ENCODE measurements around the gene BAK1. TPM values are rescaled to one million over a fixed set of nuclear protein-coding genes. Genes with fewer than 3 reads are reported as not detected.
"Not testable (repeated sequence)": the region's sequence is repeated elsewhere in the genome, so short reads cannot be mapped to it uniquely, and the experiment has no call there.

BAK1 gene
- total RNA-seq, 1 donor from 2014 or later = 10.6 TPM

- DNase-seq (ENCODE audit: low spot score) = no peak
Observed at GRCh38 chr6:33609019-33609418, 28.9 kb upstream of the BAK1 start.

- no peak for DNase-seq (ENCODE audit: low spot score)
Observed at GRCh38 chr6:33607784-33608161, 27.7 kb upstream of the BAK1 start.

GRCh38 chr6:33607126-33607783 lies 27.2 kb upstream of the BAK1 start:
- no peak for DNase-seq (ENCODE audit: low spot score)

- no peak for DNase-seq (ENCODE audit: low spot score)
Observed at GRCh38 chr6:33606642-33607041, 26.6 kb upstream of the BAK1 start.

- no peak for DNase-seq (ENCODE audit: low spot score)
Observed at GRCh38 chr6:33604941-33605854, 25.1 kb upstream of the BAK1 start.

- DNase-seq (ENCODE audit: low spot score) = no peak
Observed at GRCh38 chr6:33602180-33602579, 22.1 kb upstream of the BAK1 start.

GRCh38 chr6:33600761-33601160 lies 20.7 kb upstream of the BAK1 start:
- no peak for DNase-seq (ENCODE audit: low spot score)

- no peak for DNase-seq (ENCODE audit: low spot score)
Observed at GRCh38 chr6:33599413-33599938, 19.4 kb upstream of the BAK1 start.

GRCh38 chr6:33597551-33598322 lies 17.7 kb upstream of the BAK1 start:
- DNase-seq (ENCODE audit: low spot score) = no peak

- DNase-seq (ENCODE audit: low spot score) = not testable (repeated sequence)
Observed at GRCh38 chr6:33596894-33597293, 16.8 kb upstream of the BAK1 start.

GRCh38 chr6:33595001-33595846 lies 15.1 kb upstream of the BAK1 start:
- no peak for DNase-seq (ENCODE audit: low spot score)

GRCh38 chr6:33593414-33593727 lies 13.3 kb upstream of the BAK1 start:
- no peak for DNase-seq (ENCODE audit: low spot score)

- DNase-seq (ENCODE audit: low spot score) = no peak
Observed at GRCh38 chr6:33592595-33593413, 12.7 kb upstream of the BAK1 start.

- DNase-seq (ENCODE audit: low spot score) = no peak
Observed at GRCh38 chr6:33592280-33592594, 12.2 kb upstream of the BAK1 start.

- no peak for DNase-seq (ENCODE audit: low spot score)
Observed at GRCh38 chr6:33591424-33592032, 11.5 kb upstream of the BAK1 start.

- no peak for DNase-seq (ENCODE audit: low spot score)
Observed at GRCh38 chr6:33590531-33591198, 10.6 kb upstream of the BAK1 start.

GRCh38 chr6:33589731-33590530 lies 9.9 kb upstream of the BAK1 start:
- no peak for DNase-seq (ENCODE audit: low spot score)

- DNase-seq (ENCODE audit: low spot score) = peak; percentile 54
Observed at GRCh38 chr6:33589392-33589730, 9.3 kb upstream of the BAK1 start.

- no peak for DNase-seq (ENCODE audit: low spot score)
Observed at GRCh38 chr6:33588894-33589293, 8.8 kb upstream of the BAK1 start.

Data from umbilical cord (tissue), 2 donors.